ENCODE results near the gene NDUFA8. TPM values are rescaled to one million over a fixed set of nuclear protein-coding genes. Genes with fewer than 3 reads are reported as not detected.

The NDUFA8 gene
- total and polyA plus RNA-seq, 2 of the 4 experiments (the other 2 are of a cell fraction): 45.2 to 98.1 TPM

- Histone ChIP-seq H3K56ac (ENCODE audit: extremely low read depth, insufficient read depth, low read length) (no peak overlapping the region), H4K8ac (ENCODE audit: low read depth in 2 of 2, low read length in 2 of 2) (no peak overlapping the region), H2AK5ac (ENCODE audit: low read depth, low read length) (no peak overlapping the region), H4K91ac (ENCODE audit: insufficient read depth, low read depth, low read length) (no peak overlapping the region), H3K79me1 (ENCODE audit: low read depth in 1 of 2, low read length in 2 of 2) (no peaks in the 10 kb centered on the region), H3K9me1 (ENCODE audit: insufficient read depth, low read length) (peaks cover 7% of the 10 kb centered on the region), H4K20me1 (ENCODE audit: insufficient read depth, low read length) (no peaks in the 10 kb centered on the region), H2BK15ac (ENCODE audit: low read depth, low read length) (no peak overlapping the region), H3K14ac (replicated peaks; ENCODE audit: low read depth, low read length) (no peak overlapping the region), H2AK9ac (replicated peaks; ENCODE audit: low read depth, low read length, poor library complexity) (no peak overlapping the region), H3K9ac (ENCODE audit: low read depth, low read length) (no peak overlapping the region), H2BK20ac (ENCODE audit: low read depth, low read length) (no peak overlapping the region), H3K27me3 (ENCODE audit: control insufficient read depth, insufficient read depth, low read length) (no peaks in the 10 kb centered on the region; the same call in 1 of the 2 replicates), H3K4me3 (ENCODE audit: insufficient read depth, low read depth, low read length) (no peak overlapping the region), H3K4me2 (ENCODE audit: low read depth, low read length) (no peak overlapping the region), H3K27ac (ENCODE audit: insufficient read depth, low read length) (no peak overlapping the region), H3K36me3 (ENCODE audit: control insufficient read depth, insufficient read depth, low read length) (no peaks in the 10 kb centered on the region), H3K18ac (ENCODE audit: low read depth, low read length) (no peak overlapping the region), H2BK120ac (ENCODE audit: low read depth, low read length) (no peak overlapping the region), H2AFZ (replicated peaks; ENCODE audit: low read length, poor library complexity) (peak overlapping the region; percentile 73), H4K5ac (ENCODE audit: low read depth, low read length) (no peak overlapping the region), H2BK5ac (ENCODE audit: low read depth, low read length, poor library complexity, severe bottlenecking) (no peak overlapping the region), H3K4ac (ENCODE audit: low read depth, low read length) (no peak overlapping the region), H3K4me1 (ENCODE audit: control insufficient read depth, insufficient read depth, low read length) (peaks cover 13% of the 10 kb centered on the region), H3K9me3 (ENCODE audit: control insufficient read depth, insufficient read depth, low read length) (no peaks in the 10 kb centered on the region), H3K23ac (ENCODE audit: low read depth, low read length) (no peak overlapping the region)
- peak; percentile 66 for DNase-seq
- CTCF ChIA-PET: interaction anchor here (0.6 to 4.7 kb wide), 10 partner anchors 11 to 570 kb away, joined by 3 to 37 read pairs (median 3); no protein-coding TSS in a partner anchor
- ATAC-seq (ENCODE audit: low read depth): peak; percentile 53
- no TSS peak for BruUV-seq (replicated peaks)
- 20% methylated on average over 2 of the region's 13 CpGs; no CpG with 5 or more reads in 1 of the 2 experiments for WGBS, 2 experiments (ENCODE audit: extremely low coverage in 2 of 2, insufficient read length in 1 of 2)
- intact Hi-C loops (cut with micrococcal nuclease) (loop anchor here (1.0 kb wide), 2 partner anchors 24 to 577 kb away; no protein-coding TSS in a partner anchor), dilution Hi-C loops (cut with HindIII; ENCODE audit: low sequenced_read_pairs, unreplicated experiment) (no loop called here), in situ Hi-C loops (cut with MboI; ENCODE audit: low sequenced_read_pairs) (loop anchor here (5.0 kb wide), 3 partner anchors 229 to 689 kb away; no protein-coding TSS in a partner anchor)
- no peak for TF ChIP-seq FOS (IDR thresholded peaks at IDR 0.05; ENCODE audit: low read depth, low read length)
- peak; percentile 36; the same call in 1 of the 2 replicates for TF ChIP-seq POLR2A (IDR thresholded peaks at IDR 0.05; ENCODE audit: low read depth, low read length)
- TF ChIP-seq SMC3 (IDR thresholded peaks at IDR 0.05; ENCODE audit: low read depth, low read length): peak; percentile 96
- peak; percentile 78 for TF ChIP-seq RCOR1 (IDR thresholded peaks at IDR 0.05; ENCODE audit: insufficient replicate concordance, low read length)
- peak; percentile 100; the same call in 1 of the 2 replicates for TF ChIP-seq CTCF (conservative IDR thresholded peaks at IDR 0.05; ENCODE audit: low read depth, low read length)
- TF ChIP-seq RAD21 (IDR thresholded peaks at IDR 0.05; ENCODE audit: low read length): peak; percentile 86
- no peak for TF ChIP-seq NFE2L2 (IDR thresholded peaks at IDR 0.05; ENCODE audit: low read depth, low read length)
- no peak for TF ChIP-seq ELK1 (IDR thresholded peaks at IDR 0.05; ENCODE audit: borderline replicate concordance, low read depth, low read length)
- no peak for TF ChIP-seq RFX5 (IDR thresholded peaks at IDR 0.05; ENCODE audit: low read depth, low read length)
- TF ChIP-seq MAZ (IDR thresholded peaks at IDR 0.05; ENCODE audit: borderline replicate concordance, low read depth, low read length): peak; percentile 38; the same call in 1 of the 2 replicates
- POLR2A ChIA-PET (ENCODE audit: unreplicated experiment): no interaction called here
These were observed 36.5 kb downstream of the NDUFA8 start for GRCh38 chr9:122122903-122123632.

All from IMR-90 (cell line).